Measurements from ENCODE around the gene SMARCD1. TPM values are rescaled to one million over a fixed set of nuclear protein-coding genes. Genes with fewer than 3 reads are reported as not detected.

Gene SMARCD1
- total and polyA plus RNA-seq, 10 donors = 17.4 to 85.7 (median 52.6) TPM

GRCh38 chr12:50052964-50053363 is 32.2 kb upstream of the SMARCD1 start:
- peaks cover 0 to 93% (median 42%) of the 10 kb centered on the region in 7 donors for H3K27me3 ChIP-seq (replicated peaks in 1 of 7)
- H3K4me1 ChIP-seq = peaks cover 7 to 50% (median 33%) of the 10 kb centered on the region in 6 donors
- H3K27ac ChIP-seq = no peak overlapping the region
- no peaks in the 10 kb centered on the region for H3K9me3 ChIP-seq
- 81 to 91% (median 89%) methylated on average over 7 of the region's 7 CpGs for WGBS, 5 donors
- intact Hi-C loops (cut with DNase I; ENCODE audit: low total_unique reads) = loop anchor here (10.0 kb wide), 1 partner anchor 278 kb away; no protein-coding TSS in a partner anchor
- no peak overlapping the region for H3K4me3 ChIP-seq
- DNase-seq = no peak
- H3K36me3 ChIP-seq = no peaks in the 10 kb centered on the region
- TF ChIP-seq CTCF (IDR thresholded peaks at IDR 0.05 in 8 of 11, conservative IDR thresholded peaks at IDR 0.05 in 3 of 11) = no peak
- TF ChIP-seq POLR2A (IDR thresholded peaks at IDR 0.05) = no peak
- TF ChIP-seq POLR2AphosphoS5 (IDR thresholded peaks at IDR 0.05) = no peak

- DNase-seq = no peak
- TF ChIP-seq POLR2AphosphoS5 (IDR thresholded peaks at IDR 0.05) = no peak
- no peak for TF ChIP-seq CTCF (IDR thresholded peaks at IDR 0.05 in 8 of 11, conservative IDR thresholded peaks at IDR 0.05 in 3 of 11)
- no peak for TF ChIP-seq POLR2A (IDR thresholded peaks at IDR 0.05)
- Histone ChIP-seq H3K4me1 (peaks cover 7 to 56% (median 35%) of the 10 kb centered on the region in 6 donors), H3K4me3 (no peak overlapping the region), H3K9me3 (no peaks in the 10 kb centered on the region), H3K27ac (no peak overlapping the region), H3K27me3 (replicated peaks in 1 of 7) (peaks cover 0 to 97% (median 46%) of the 10 kb centered on the region in 7 donors), H3K36me3 (no peaks in the 10 kb centered on the region)
- intact Hi-C loops (cut with DNase I; ENCODE audit: low total_unique reads) = loop anchor here (10.0 kb wide), 1 partner anchor 279 kb away; no protein-coding TSS in a partner anchor
- WGBS, 5 donors = 39 to 62% (median 48%) methylated on average over 1 of the region's 1 CpG
Measured at GRCh38 chr12:50053583-50053982, 31.6 kb upstream of the SMARCD1 start.

DNA sequence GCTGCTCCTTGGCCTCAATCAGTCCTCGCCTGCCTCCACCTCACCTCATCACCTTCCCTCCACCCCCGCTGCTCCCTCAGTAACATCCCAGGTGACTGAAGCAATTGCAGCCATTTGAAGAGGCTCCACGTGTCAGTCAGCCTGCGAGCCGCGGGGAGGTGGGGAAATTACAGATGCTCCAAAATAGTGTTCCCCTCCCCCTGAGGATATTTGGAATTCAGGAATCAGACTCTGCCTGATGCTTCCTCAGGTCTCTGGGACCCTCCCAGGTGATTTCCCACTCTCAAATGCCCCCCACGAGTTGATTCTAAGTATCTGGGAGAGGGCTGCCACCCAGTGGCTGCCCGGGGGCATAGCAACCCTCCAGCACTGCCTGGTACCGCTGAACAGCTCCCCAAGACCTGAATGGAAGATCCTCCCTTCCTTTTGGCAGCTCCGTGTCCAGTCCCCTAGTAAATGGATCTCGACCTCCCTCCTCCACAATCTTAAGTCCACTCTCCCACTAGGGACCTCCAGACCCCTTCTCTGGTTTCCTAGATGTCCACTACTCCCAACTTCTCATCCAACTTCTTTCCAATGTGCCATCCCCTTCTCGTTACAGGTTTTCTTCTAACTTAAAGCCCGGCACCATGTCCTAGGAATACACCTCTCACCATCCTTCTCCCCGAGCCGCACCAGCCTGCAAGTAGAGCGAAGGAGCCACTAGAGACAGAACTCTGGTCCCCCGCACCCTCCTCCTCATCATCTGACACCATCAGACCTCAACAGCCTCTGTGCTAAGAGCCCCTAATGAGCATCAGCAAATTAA is 29.1 kb upstream of the SMARCD1 start:
- peaks cover 7 to 45% (median 27%) of the 10 kb centered on the region in 6 donors for H3K4me1 ChIP-seq
- TF ChIP-seq POLR2A (IDR thresholded peaks at IDR 0.05) (no peak), POLR2AphosphoS5 (IDR thresholded peaks at IDR 0.05) (no peak), CTCF (IDR thresholded peaks at IDR 0.05 in 8 of 11, conservative IDR thresholded peaks at IDR 0.05 in 3 of 11) (peak; percentile 76 to 98 (median 94))
- H3K27ac ChIP-seq = no peak overlapping the region
- no peaks in the 10 kb centered on the region for H3K9me3 ChIP-seq
- no peaks in the 10 kb centered on the region for H3K36me3 ChIP-seq
- intact Hi-C loops (cut with DNase I; ENCODE audit: low total_unique reads) = loop anchor here (5.0 to 10.0 kb wide), 2 partner anchors 89 to 281 kb away; no protein-coding TSS in a partner anchor
- WGBS, 5 donors = 7 to 8% (median 7%) methylated on average over 15 to 17 of the region's 17 CpGs
- H3K27me3 ChIP-seq (replicated peaks in 1 of 7) = peaks cover 0 to 95% (median 34%) of the 10 kb centered on the region in 7 donors
- peak overlapping the region in 1 of 8 donors; percentile 80 for H3K4me3 ChIP-seq
- no peak for DNase-seq

- peaks cover 0 to 91% (median 34%) of the 10 kb centered on the region in 7 donors for H3K27me3 ChIP-seq (replicated peaks in 1 of 7)
- no peak for DNase-seq
- intact Hi-C loops (cut with DNase I; ENCODE audit: low total_unique reads) = loop anchor here (5.0 to 10.0 kb wide), 2 partner anchors 89 to 282 kb away; no protein-coding TSS in a partner anchor
- peak overlapping the region in 3 of 8 donors; percentile 52 to 80 (median 60) for H3K4me3 ChIP-seq
- H3K4me1 ChIP-seq = peaks cover 7 to 40% (median 26%) of the 10 kb centered on the region in 6 donors
- no peaks in the 10 kb centered on the region for H3K36me3 ChIP-seq
- no peak for TF ChIP-seq CTCF (IDR thresholded peaks at IDR 0.05 in 8 of 11, conservative IDR thresholded peaks at IDR 0.05 in 3 of 11)
- H3K27ac ChIP-seq = no peak overlapping the region
- WGBS, 5 donors = 4 to 19% (median 15%) methylated on average over 3 of the region's 3 CpGs
- no peaks in the 10 kb centered on the region for H3K9me3 ChIP-seq
Measured at GRCh38 chr12:50056639-50056976, 28.5 kb upstream of the SMARCD1 start.
